A549 (cell line): Measurements from ENCODE around the gene MDGA2. TPM values are rescaled to one million over a fixed set of nuclear protein-coding genes. Genes with fewer than 3 reads are reported as not detected.

Experiments
- ATAC-seq, 2 experiments: fragments of 200-7000 bp in 1 of 2; fragments of >200 bp in 1 of 2; cut with Nextera tagmentation in 1 of 2; cut with Tn5 transposase in 1 of 2; 3 replicates each; pipeline versions ENCODE4 v1.8.0 to v1.9.1; 2018 to 2020; ENCODE audit warnings: mild to moderate bottlenecking in 1 of 2, moderate library complexity in 1 of 2
- CTCF ChIA-PET: fragments of 300-600 bp; sonication (Branson Sonifier 250); formaldehyde crosslinking; extraction: SDS; loops from one replicate; lab custom pipeline; 2021; ENCODE audit warnings: antibody characterized with exemption, inconsistent platforms; lab: Yijun Ruan, JAX
- POLR2A ChIA-PET: fragments of 350-600 bp; formaldehyde crosslinking; extraction: SDS; loops from one replicate; lab custom pipeline; 2021; ENCODE audit warnings: antibody characterized with exemption, inconsistent platforms; lab: Yijun Ruan, JAX
- DNase-seq, 2 experiments: peaks; one replicate each; pipeline versions ENCODE4 v3.0.0 to v3.0.0-alpha.2; 2011 to 2016; ENCODE audit warnings: low read depth in 1 of 2, low spot score in 1 of 2
- FAIRE-seq: peaks from 2 replicates; lab custom pipeline; 2011; peaks lifted over from hg19 to GRCh38; lab: Jason Lieb, UNC
- H3K27ac ChIP-seq, 2 experiments: fragments of >200 bp; sonication (Bioruptor Twin); formaldehyde crosslinking; 3 replicates each; pipeline ENCODE4 v1.5.1; 2016 to 2017
- H3K4me1 ChIP-seq: fragments of >200 bp; sonication (Bioruptor Twin); formaldehyde crosslinking; 3 replicates; pipeline ENCODE4 v1.6.1; 2016
- H3K4me2 ChIP-seq: fragments of >200 bp; sonication (Bioruptor Twin); formaldehyde crosslinking; 3 replicates; pipeline ENCODE4 v1.6.1; 2016
- H3K4me3 ChIP-seq: fragments of >200 bp; sonication (Bioruptor Twin); formaldehyde crosslinking; 3 replicates; pipeline ENCODE4 v1.5.1; 2016
- H3K9me3 ChIP-seq: fragments of >200 bp; sonication (Bioruptor Twin); formaldehyde crosslinking; 3 replicates; pipeline ENCODE4 v1.6.1; 2016
- BCL3 ChIP-seq: fragments of >200 bp; sonication (Bioruptor Twin); formaldehyde crosslinking; IDR thresholded peaks from 3 replicates; pipeline ENCODE4 v1.6.1; 2016
- CEBPB ChIP-seq, 2 experiments: fragments of >200 bp in 1 of 2; sonication (Bioruptor Twin) in 1 of 2; formaldehyde crosslinking in 1 of 2; IDR thresholded peaks; 2 replicates each; pipeline ENCODE4 v1.6.1; 2012 to 2016
- EHF ChIP-seq: fragments of 250-450 bp; sonication (Bioruptor Pico); IDR thresholded peaks from 2 replicates; pipeline ENCODE4 v1.5.0; 2020; ENCODE audit warnings: mild to moderate bottlenecking
- EHMT2 ChIP-seq: fragments of 200-600 bp; sonication (generic); IDR thresholded peaks from 2 replicates; pipeline ENCODE4 v1.6.1; 2016; ENCODE audit warnings: antibody characterized with exemption, low read depth, mild to moderate bottlenecking, moderate library complexity
- FOSL2 ChIP-seq, 2 experiments: fragments of 450-650 bp in 1 of 2; fragments of >200 bp in 1 of 2; sonication (Bioruptor Twin) in 1 of 2; formaldehyde crosslinking; IDR thresholded peaks; 2 replicates each; pipeline versions ENCODE4 v1.5.0 to v1.6.1; 2016 to 2020; ENCODE audit warnings: mild to moderate bottlenecking in 1 of 2, moderate library complexity in 1 of 2
- HDAC2 ChIP-seq: fragments of 200-600 bp; sonication (generic); IDR thresholded peaks from 2 replicates; pipeline ENCODE4 v1.6.1; 2016
- HEYL ChIP-seq: fragments of 250-450 bp; sonication (Bioruptor Pico); IDR thresholded peaks from 2 replicates; pipeline ENCODE4 v1.8.0; 2021; ENCODE audit warnings: mild to moderate bottlenecking, moderate library complexity
- HOXB5 ChIP-seq: fragments of 250-450 bp; sonication (Bioruptor Pico); IDR thresholded peaks from 2 replicates; pipeline ENCODE4 v1.5.0; 2020; ENCODE audit warnings: mild to moderate bottlenecking, moderate library complexity
- JUNB ChIP-seq: fragments of >200 bp; sonication (Bioruptor Twin); formaldehyde crosslinking; IDR thresholded peaks from 2 replicates; pipeline ENCODE4 v1.6.1; 2016
- KDM5A ChIP-seq: fragments of 200-600 bp; sonication (generic); IDR thresholded peaks from 2 replicates; pipeline ENCODE4 v1.6.1; 2016; ENCODE audit warnings: antibody characterized with exemption, mild to moderate bottlenecking
- NFE2L2 ChIP-seq: fragments of 150-350 bp; conservative IDR thresholded peaks from 2 replicates; pipeline ENCODE4 v1.6.1; 2014; ENCODE audit warnings: low read length
- NPAS2 ChIP-seq: fragments of 250-450 bp; sonication (Bioruptor Pico); IDR thresholded peaks from 2 replicates; pipeline ENCODE4 v1.8.0; 2022; ENCODE audit warnings: mild to moderate bottlenecking, moderate library complexity, borderline replicate concordance
- PHF8 ChIP-seq: fragments of 200-600 bp; sonication (generic); IDR thresholded peaks from 2 replicates; pipeline ENCODE4 v1.6.1; 2016; ENCODE audit warnings: low read depth, mild to moderate bottlenecking, antibody characterized with exemption, moderate library complexity, borderline replicate concordance
- RARB ChIP-seq: fragments of 250-450 bp; sonication (Bioruptor Pico); IDR thresholded peaks from 2 replicates; pipeline ENCODE4 v1.8.0; 2021; ENCODE audit warnings: mild to moderate bottlenecking, moderate library complexity
- RCOR1 ChIP-seq: fragments of 150-350 bp; IDR thresholded peaks from 2 replicates; pipeline ENCODE4 v1.6.1; 2014; ENCODE audit warnings: antibody characterized with exemption, low read length, low read depth
- TP53 ChIP-seq: fragments of 250-450 bp; sonication (Bioruptor Pico); IDR thresholded peaks from 2 replicates; pipeline ENCODE4 v1.5.0; 2021; ENCODE audit warnings: mild to moderate bottlenecking, moderate library complexity
- ZC3H11A ChIP-seq: fragments of 450-650 bp; IDR thresholded peaks from 2 replicates; pipeline ENCODE4 v1.6.1; 2014; ENCODE audit warnings: antibody characterized with exemption, mild to moderate bottlenecking
- ZFP36 ChIP-seq: fragments of 450-650 bp; IDR thresholded peaks from 2 replicates; pipeline ENCODE4 v1.6.1; 2014; ENCODE audit warnings: borderline replicate concordance; ENCODE audit not compliant: partially characterized antibody
- ZSCAN20 ChIP-seq: fragments of 250-450 bp; sonication (Bioruptor Pico); IDR thresholded peaks from 2 replicates; pipeline ENCODE4 v1.8.0; 2022; ENCODE audit warnings: mild to moderate bottlenecking, moderate library complexity
- WGBS: methylation state at CpG from one replicate; pipeline ENCODE4 v1.1.6; 2017; ENCODE audit errors: missing lambda C conversion rate; 5-methylcytosine and 5-hydroxymethylcytosine counted together
- polyA plus RNA-seq, 4 experiments: library from polyadenylated mRNA; depleted of rRNA in 3 of 4; stranded (reverse); fragments of >200 nt; fragmentation: RNase III in 1 of 4; extraction: RNeasy Plus Mini Kit Qiagen cat#74134 plus additional on column Dnase treatment in 1 of 4; gene quantifications; 2 replicates in 3 of 4; 3 replicates in 1 of 4; pipeline ENCODE4 v1.2.3, GENCODE V29; 2011 to 2017
- TF ChIP-seq, protein P1 (sequence below): IDR thresholded peaks from 2 replicates; pipeline ENCODE4 v1.6.1; 2012
- TF ChIP-seq, protein P2 (sequence below): fragments of 250-450 bp; sonication (Bioruptor Pico); IDR thresholded peaks from 2 replicates; pipeline ENCODE4 v1.5.0; 2021; ENCODE audit warnings: mild to moderate bottlenecking, moderate library complexity, borderline replicate concordance
- TF ChIP-seq, protein P3 (sequence below): fragments of >200 bp; sonication (Bioruptor Twin); formaldehyde crosslinking; IDR thresholded peaks from 3 replicates; pipeline ENCODE4 v1.5.1; 2016
- TF ChIP-seq, protein P4 (sequence below): IDR thresholded peaks from 2 replicates; pipeline ENCODE4 v1.6.1; 2012
- TF ChIP-seq, protein P5 (sequence below): fragments of 150-350 bp; IDR thresholded peaks from 2 replicates; pipeline ENCODE4 v1.6.1; 2014; ENCODE audit warnings: low read depth, mild to moderate bottlenecking, low read length

MDGA2 gene
- polyA plus RNA-seq, 2 of the 4 experiments (the other 2 are of a cell fraction) = 0.08 to 0.12 TPM

DNA sequence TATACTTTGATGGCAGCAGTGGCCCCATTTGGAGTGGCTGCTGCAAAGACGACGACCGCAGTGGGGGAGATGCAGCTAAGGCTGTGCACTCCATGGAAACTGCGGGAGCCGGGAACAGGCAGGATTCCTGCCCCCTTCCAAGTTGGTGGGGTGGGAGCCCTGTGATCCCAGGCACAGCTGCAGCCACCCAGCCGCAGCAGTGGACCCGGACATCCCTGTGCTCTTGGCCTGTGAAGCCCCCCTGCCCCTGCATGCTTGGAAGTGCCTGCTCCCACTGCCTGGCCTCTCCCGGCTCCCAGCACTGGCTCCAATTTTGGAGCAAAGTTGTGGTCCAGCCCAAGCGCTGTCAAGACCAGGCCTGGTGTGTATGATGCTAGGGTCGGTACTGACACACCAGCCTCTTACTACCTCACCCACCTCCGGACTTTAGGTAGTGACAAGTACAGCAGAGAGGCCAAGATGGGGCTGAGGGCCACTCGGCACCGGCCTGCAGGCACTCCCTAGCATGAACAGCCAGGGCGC, 521.1 kb downstream of the MDGA2 start:
- 31% methylated on average over 11 of the region's 14 CpGs for WGBS
- ATAC-seq (no peak), DNase-seq (no peak), FAIRE-seq (no peak)
- Histone ChIP-seq H3K9me3 (no peaks in the 10 kb centered on the region), H3K27ac (no peak overlapping the region), H3K4me2 (no peak overlapping the region), H3K4me3 (no peak overlapping the region), H3K4me1 (no peaks in the 10 kb centered on the region)
- ChIA-PET POLR2A (no interaction called here), CTCF (no interaction called here)
- no peak for TF ChIP-seq RARB (CRISPR knock-in tag)

DNA sequence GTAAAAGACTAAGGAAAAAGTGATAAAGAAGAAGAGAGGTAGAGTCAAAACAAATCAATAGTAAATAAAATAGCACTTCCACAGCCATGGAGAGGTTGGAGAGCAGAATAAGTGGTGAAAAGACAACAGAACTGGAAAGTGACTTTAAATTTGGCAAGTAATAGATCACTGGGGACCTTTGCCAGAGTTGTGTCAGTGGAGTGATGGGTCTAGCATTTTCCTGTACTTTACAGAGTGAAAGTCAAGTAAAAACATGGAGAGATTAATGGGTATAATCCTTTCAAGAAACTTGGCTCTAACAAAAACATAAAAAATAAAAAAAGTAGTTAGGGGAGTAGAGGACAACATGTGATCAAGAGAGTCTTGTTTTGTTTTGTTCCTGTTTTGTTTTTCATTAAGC, 521.7 kb downstream of the MDGA2 start:
- FAIRE-seq (no peak), ATAC-seq (no peak), DNase-seq (no peak)
- H3K9me3 ChIP-seq = no peaks in the 10 kb centered on the region
- CTCF ChIA-PET = no interaction called here
- H3K27ac ChIP-seq = no peak overlapping the region
- no peak overlapping the region for H3K4me2 ChIP-seq
- no peak overlapping the region for H3K4me3 ChIP-seq
- no peaks in the 10 kb centered on the region for H3K4me1 ChIP-seq
- POLR2A ChIA-PET = no interaction called here
- no peak for TF ChIP-seq NFE2L2
- TF ChIP-seq, protein P1, sequence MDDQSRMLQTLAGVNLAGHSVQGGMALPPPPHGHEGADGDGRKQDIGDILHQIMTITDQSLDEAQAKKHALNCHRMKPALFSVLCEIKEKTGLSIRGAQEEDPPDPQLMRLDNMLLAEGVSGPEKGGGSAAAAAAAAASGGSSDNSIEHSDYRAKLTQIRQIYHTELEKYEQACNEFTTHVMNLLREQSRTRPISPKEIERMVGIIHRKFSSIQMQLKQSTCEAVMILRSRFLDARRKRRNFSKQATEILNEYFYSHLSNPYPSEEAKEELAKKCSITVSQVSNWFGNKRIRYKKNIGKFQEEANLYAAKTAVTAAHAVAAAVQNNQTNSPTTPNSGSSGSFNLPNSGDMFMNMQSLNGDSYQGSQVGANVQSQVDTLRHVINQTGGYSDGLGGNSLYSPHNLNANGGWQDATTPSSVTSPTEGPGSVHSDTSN = no peak
- no peak for TF ChIP-seq NPAS2 (CRISPR knock-in tag)
- no peak for TF ChIP-seq HEYL
- no peak for TF ChIP-seq HDAC2
- TF ChIP-seq ZC3H11A = no peak
- TF ChIP-seq, protein P2, sequence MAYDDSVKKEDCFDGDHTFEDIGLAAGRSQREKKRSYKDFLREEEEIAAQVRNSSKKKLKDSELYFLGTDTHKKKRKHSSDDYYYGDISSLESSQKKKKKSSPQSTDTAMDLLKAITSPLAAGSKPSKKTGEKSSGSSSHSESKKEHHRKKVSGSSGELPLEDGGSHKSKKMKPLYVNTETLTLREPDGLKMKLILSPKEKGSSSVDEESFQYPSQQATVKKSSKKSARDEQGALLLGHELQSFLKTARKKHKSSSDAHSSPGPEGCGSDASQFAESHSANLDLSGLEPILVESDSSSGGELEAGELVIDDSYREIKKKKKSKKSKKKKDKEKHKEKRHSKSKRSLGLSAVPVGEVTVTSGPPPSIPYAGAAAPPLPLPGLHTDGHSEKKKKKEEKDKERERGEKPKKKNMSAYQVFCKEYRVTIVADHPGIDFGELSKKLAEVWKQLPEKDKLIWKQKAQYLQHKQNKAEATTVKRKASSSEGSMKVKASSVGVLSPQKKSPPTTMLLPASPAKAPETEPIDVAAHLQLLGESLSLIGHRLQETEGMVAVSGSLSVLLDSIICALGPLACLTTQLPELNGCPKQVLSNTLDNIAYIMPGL (CRISPR knock-in tag) = no peak
- no peak for TF ChIP-seq EHF
- TF ChIP-seq ZFP36 = no peak
- no peak for TF ChIP-seq CEBPB (IDR thresholded peaks at IDR 0.05)
- TF ChIP-seq TP53 (CRISPR knock-in tag) = no peak
- no peak for TF ChIP-seq JUNB
- no peak for TF ChIP-seq PHF8
- TF ChIP-seq RCOR1 = no peak

GRCh38 chr14:47150267-47150666, 525.1 kb downstream of the MDGA2 start:
- FAIRE-seq (no peak), DNase-seq (no peak), ATAC-seq (no peak)
- no peaks in the 10 kb centered on the region for H3K4me1 ChIP-seq
- TF ChIP-seq KDM5A = no peak
- H3K4me2 ChIP-seq = no peak overlapping the region
- WGBS = under 1% methylated on average over 3 of the region's 3 CpGs
- no peaks in the 10 kb centered on the region for H3K9me3 ChIP-seq
- POLR2A ChIA-PET = no interaction called here
- H3K4me3 ChIP-seq = no peak overlapping the region
- no peak overlapping the region for H3K27ac ChIP-seq
- CTCF ChIA-PET = no interaction called here

DNA sequence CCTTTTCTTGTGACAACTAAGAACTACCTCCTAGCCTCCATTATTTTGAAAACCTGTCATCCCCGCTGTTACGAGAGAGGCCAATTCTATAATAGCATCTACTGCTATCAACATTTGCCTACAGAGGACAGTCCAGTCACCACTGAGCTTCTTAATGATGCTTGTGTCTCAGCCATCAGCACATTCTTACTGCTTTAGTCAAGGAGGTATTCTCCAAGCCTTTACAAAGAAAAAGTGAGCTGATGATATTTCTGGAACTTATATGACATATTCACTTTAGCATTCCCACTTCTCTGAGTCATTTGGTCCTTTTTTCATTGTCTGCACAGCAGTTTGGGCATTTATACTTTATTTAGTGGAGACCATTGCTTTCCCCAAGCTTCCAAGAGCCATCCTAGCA, 526.1 kb downstream of the MDGA2 start:
- no peak overlapping the region for H3K27ac ChIP-seq
- DNase-seq (no peak), FAIRE-seq (no peak), ATAC-seq (no peak)
- H3K4me3 ChIP-seq = no peak overlapping the region
- no peaks in the 10 kb centered on the region for H3K9me3 ChIP-seq
- H3K4me1 ChIP-seq = no peaks in the 10 kb centered on the region
- ChIA-PET POLR2A (no interaction called here), CTCF (no interaction called here)
- WGBS = 16% methylated on average over 2 of the region's 2 CpGs
- no peak overlapping the region for H3K4me2 ChIP-seq
- TF ChIP-seq HOXB5 (CRISPR knock-in tag) = no peak
- TF ChIP-seq, protein P3, sequence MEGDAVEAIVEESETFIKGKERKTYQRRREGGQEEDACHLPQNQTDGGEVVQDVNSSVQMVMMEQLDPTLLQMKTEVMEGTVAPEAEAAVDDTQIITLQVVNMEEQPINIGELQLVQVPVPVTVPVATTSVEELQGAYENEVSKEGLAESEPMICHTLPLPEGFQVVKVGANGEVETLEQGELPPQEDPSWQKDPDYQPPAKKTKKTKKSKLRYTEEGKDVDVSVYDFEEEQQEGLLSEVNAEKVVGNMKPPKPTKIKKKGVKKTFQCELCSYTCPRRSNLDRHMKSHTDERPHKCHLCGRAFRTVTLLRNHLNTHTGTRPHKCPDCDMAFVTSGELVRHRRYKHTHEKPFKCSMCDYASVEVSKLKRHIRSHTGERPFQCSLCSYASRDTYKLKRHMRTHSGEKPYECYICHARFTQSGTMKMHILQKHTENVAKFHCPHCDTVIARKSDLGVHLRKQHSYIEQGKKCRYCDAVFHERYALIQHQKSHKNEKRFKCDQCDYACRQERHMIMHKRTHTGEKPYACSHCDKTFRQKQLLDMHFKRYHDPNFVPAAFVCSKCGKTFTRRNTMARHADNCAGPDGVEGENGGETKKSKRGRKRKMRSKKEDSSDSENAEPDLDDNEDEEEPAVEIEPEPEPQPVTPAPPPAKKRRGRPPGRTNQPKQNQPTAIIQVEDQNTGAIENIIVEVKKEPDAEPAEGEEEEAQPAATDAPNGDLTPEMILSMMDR = no peak
- TF ChIP-seq, protein P1 = no peak
- no peak for TF ChIP-seq FOSL2 (IDR thresholded peaks at IDR 0.05)
- no peak for TF ChIP-seq FOSL2 (CRISPR knock-in tag; IDR thresholded peaks at IDR 0.05)
- TF ChIP-seq, protein P4, sequence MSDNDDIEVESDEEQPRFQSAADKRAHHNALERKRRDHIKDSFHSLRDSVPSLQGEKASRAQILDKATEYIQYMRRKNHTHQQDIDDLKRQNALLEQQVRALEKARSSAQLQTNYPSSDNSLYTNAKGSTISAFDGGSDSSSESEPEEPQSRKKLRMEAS = no peak
- TF ChIP-seq EHMT2 = no peak
- TF ChIP-seq ZSCAN20 = no peak
- TF ChIP-seq, protein P5, sequence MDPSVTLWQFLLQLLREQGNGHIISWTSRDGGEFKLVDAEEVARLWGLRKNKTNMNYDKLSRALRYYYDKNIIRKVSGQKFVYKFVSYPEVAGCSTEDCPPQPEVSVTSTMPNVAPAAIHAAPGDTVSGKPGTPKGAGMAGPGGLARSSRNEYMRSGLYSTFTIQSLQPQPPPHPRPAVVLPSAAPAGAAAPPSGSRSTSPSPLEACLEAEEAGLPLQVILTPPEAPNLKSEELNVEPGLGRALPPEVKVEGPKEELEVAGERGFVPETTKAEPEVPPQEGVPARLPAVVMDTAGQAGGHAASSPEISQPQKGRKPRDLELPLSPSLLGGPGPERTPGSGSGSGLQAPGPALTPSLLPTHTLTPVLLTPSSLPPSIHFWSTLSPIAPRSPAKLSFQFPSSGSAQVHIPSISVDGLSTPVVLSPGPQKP = no peak
- TF ChIP-seq BCL3 = no peak
- TF ChIP-seq NPAS2 (CRISPR knock-in tag) = no peak
